Raji (cell line): ENCODE measurements around the gene ALK.

ENCODE experiments used
- POLR2A ChIP-seq: IDR thresholded peaks from 2 replicates; pipeline ENCODE4 v1.6.1; 2011; ENCODE audit warnings: low read depth, low read length, control low read depth; ENCODE audit not compliant: insufficient read depth

ALK gene

GRCh38 chr2:29360016-29360784 is 561.2 kb downstream of the ALK start:
- no peak for TF ChIP-seq POLR2A

- no peak for TF ChIP-seq POLR2A
Observed at GRCh38 chr2:29353403-29353991, 567.9 kb downstream of the ALK start.

- no peak for TF ChIP-seq POLR2A
Observed at GRCh38 chr2:29351916-29352591, 569.3 kb downstream of the ALK start.

- TF ChIP-seq POLR2A: no peak
Observed at GRCh38 chr2:29351248-29351647, 570.1 kb downstream of the ALK start.

- no peak for TF ChIP-seq POLR2A
Observed at GRCh38 chr2:29349316-29350030, 571.9 kb downstream of the ALK start.

GRCh38 chr2:29347774-29348461 is 573.5 kb downstream of the ALK start:
- TF ChIP-seq POLR2A: no peak

- no peak for TF ChIP-seq POLR2A
Observed at GRCh38 chr2:29345236-29345635, 576.1 kb downstream of the ALK start.

GRCh38 chr2:29343830-29344229 is 577.6 kb downstream of the ALK start:
- TF ChIP-seq POLR2A: no peak

- no peak for TF ChIP-seq POLR2A
Observed at GRCh38 chr2:29336341-29337241, 584.8 kb downstream of the ALK start.

- TF ChIP-seq POLR2A: no peak
Observed at GRCh38 chr2:29335396-29335795, 586.0 kb downstream of the ALK start.

GRCh38 chr2:29334706-29335105 is 586.7 kb downstream of the ALK start:
- TF ChIP-seq POLR2A: no peak

GRCh38 chr2:29332540-29332939 is 588.8 kb downstream of the ALK start:
- no peak for TF ChIP-seq POLR2A

GRCh38 chr2:29329899-29330298 is 591.5 kb downstream of the ALK start:
- TF ChIP-seq POLR2A: no peak

GRCh38 chr2:29326926-29327325 is 594.5 kb downstream of the ALK start:
- TF ChIP-seq POLR2A: no peak
